CD4-positive, alpha-beta T cell treated with Interleukin-17A for 1 hour (primary cell): ENCODE results near the gene PTPRD.

ENCODE experiments used
- DNase-seq: peaks from one replicate; pipeline ENCODE4 v3.0.0-alpha.2; 2020

PTPRD gene

GRCh38 chr9:8390571-8390970, 2222.2 kb downstream of the PTPRD start:
- DNase-seq: no peak

DNA sequence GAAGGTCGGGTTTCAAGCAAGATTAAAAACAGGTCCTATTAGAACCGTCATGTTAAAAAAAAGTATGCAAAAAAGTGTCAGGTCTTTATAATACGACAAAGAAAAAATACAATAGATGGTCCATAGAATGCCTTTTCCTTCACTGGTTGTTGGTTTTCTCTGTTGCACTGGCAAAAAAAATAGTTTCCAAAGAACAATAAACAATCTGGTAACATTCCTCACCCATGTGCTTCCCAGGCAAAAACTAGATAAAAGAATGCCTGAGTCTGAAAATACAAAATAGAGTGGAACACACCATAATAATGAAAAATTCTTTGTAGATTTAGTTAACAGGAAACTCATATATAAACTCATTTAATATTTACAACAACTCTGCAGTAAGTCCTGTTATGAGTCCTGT, 2223.3 kb downstream of the PTPRD start:
- no peak for DNase-seq

- DNase-seq: no peak
These were observed 2224.7 kb downstream of the PTPRD start for GRCh38 chr9:8388132-8388531.

DNA sequence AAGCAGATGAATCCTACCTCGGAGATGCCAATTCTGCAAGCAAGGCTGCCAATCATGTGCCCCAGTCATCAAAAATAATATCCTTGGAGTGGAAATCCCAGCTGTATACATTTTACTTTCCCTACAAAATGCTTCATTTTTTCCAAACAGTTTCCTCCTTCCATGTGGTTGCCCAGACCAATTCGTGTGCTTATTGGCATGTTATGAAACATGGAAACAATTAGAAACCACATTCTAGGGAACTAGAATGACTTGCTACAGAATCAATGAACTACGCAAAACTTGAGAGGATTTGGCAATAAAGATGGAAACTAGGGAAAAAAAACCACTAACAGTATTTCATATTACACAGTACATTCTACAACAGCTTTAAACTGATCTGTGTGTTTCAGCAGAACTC, 2228.7 kb downstream of the PTPRD start:
- DNase-seq: no peak

GRCh38 chr9:8382777-8383527, 2229.8 kb downstream of the PTPRD start:
- no peak for DNase-seq

- DNase-seq: no peak
These were observed 2230.5 kb downstream of the PTPRD start for GRCh38 chr9:8382266-8382665.

- no peak for DNase-seq
These were observed 2231.2 kb downstream of the PTPRD start for GRCh38 chr9:8381601-8382000.

GRCh38 chr9:8374471-8374870, 2238.3 kb downstream of the PTPRD start:
- DNase-seq: no peak

DNA sequence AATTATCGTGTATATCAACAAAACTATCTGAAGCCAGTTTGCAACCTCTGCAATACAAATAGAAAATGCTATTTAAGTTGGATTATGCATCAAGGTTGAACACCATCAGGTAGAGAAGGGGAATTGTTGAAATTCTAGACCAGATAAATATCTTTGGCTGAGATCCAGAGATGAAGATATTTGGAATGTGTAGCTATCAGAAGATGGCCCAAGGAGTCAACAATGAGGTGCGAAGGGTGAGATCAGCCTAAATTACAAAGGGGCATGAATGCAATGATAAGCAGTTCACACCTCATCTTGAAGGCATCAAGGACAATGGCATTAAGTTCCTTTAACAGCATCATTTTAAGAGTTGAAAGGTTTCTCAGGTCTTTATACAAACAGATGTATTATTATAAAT, 2241.1 kb downstream of the PTPRD start:
- no peak for DNase-seq

- no peak for DNase-seq
These were observed 2246.5 kb downstream of the PTPRD start for GRCh38 chr9:8366161-8366926.

DNA sequence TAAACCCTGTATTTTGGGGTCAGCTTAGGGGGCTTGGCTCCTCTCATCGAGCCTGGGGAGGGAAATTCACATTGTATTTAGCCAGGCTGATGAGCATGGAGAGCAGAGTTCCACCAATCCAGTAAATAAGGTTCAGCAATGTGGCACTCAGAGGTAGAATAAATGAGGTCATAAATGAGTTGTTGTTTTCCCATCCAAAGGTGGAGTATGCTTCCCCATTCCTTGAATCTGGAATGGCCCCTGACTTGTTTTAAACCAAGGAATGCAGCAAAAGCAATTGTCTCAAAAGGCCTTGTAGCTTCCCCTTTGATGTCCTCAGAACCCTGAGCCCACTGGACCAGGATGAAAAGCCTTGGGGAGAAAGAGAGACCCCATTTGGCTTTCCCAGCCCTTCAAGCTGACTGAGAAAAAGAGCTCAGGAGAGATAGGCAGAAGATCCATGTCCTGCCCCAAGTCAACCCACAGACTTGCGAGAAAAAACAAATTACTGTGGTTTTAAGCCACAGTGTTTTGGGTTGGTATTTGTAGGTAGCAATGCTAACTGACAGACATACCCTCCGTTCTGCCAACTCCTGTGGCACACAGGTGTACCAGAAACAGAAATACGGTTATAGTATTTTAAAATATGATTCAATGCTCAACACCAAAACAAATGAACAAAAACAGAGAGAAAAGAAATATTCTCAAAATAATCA, 2247.2 kb downstream of the PTPRD start:
- DNase-seq: no peak

DNA sequence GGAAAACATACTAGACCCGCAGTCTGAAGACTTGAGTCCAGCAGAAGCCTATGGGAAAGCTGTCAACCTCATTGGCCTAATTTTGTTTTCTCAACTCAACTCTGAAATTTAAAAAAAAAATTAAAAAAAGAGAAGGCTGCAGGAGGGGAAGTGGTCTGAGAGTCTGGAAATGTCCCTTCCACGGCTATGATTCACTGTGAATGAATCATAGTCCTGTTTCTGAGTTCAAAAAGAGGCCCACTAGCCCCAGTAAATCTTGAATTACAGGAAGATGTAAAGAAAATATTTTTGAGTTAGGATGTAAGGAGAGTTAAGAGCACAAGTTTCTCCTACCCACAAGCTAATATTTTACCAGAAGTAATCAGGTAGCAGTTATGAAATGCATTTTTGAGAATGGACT, 2247.8 kb downstream of the PTPRD start:
- DNase-seq: no peak

- DNase-seq: no peak
These were observed 2248.6 kb downstream of the PTPRD start for GRCh38 chr9:8364026-8364752.

GRCh38 chr9:8362250-8362649, 2250.6 kb downstream of the PTPRD start:
- DNase-seq: no peak

DNA sequence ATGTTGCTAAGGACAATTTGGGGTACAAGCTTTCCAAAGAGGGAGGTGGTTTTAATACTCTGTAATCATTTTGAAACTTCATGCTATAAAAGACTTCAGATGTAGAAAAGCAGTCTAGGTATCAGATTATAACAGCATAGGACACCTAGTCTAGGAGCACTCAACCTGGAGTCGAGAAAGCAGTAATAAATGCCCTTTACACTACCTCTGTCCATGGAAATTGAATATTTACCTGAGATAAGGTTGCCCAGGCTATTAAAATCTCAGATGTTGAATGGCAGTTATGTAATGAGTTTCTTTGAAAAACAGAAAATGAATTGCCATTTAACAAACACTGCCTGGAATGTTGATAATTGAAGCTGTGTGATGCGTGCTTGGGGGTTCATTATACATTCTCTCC, 2251.4 kb downstream of the PTPRD start:
- DNase-seq: no peak

- no peak for DNase-seq
These were observed 2256.4 kb downstream of the PTPRD start for GRCh38 chr9:8356406-8356805.

DNA sequence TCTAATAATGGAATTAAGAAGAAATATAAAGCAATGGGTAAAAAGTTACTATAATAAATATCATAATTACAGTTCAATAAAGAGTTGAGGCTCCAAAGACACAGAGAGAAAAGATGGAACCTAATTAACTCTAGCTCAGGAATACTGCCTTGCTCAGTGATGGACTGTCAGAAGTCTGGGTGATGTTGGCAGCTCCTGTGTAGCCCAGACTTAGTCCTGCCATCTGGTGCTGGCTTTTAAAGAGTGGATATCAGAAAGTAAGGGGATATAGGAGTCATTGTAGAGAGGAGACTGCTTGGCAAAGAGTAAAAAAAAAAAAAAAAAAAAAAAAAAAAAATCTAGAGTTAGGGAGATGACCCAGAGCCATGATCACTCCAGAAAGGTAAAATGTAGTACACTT, 2261.4 kb downstream of the PTPRD start:
- no peak for DNase-seq

GRCh38 chr9:8349901-8350300, 2262.9 kb downstream of the PTPRD start:
- no peak for DNase-seq

- DNase-seq: no peak
These were observed 2263.4 kb downstream of the PTPRD start for GRCh38 chr9:8349376-8349775.

GRCh38 chr9:8348756-8349155, 2264.0 kb downstream of the PTPRD start:
- no peak for DNase-seq

GRCh38 chr9:8346296-8346695, 2266.5 kb downstream of the PTPRD start:
- no peak for DNase-seq

DNA sequence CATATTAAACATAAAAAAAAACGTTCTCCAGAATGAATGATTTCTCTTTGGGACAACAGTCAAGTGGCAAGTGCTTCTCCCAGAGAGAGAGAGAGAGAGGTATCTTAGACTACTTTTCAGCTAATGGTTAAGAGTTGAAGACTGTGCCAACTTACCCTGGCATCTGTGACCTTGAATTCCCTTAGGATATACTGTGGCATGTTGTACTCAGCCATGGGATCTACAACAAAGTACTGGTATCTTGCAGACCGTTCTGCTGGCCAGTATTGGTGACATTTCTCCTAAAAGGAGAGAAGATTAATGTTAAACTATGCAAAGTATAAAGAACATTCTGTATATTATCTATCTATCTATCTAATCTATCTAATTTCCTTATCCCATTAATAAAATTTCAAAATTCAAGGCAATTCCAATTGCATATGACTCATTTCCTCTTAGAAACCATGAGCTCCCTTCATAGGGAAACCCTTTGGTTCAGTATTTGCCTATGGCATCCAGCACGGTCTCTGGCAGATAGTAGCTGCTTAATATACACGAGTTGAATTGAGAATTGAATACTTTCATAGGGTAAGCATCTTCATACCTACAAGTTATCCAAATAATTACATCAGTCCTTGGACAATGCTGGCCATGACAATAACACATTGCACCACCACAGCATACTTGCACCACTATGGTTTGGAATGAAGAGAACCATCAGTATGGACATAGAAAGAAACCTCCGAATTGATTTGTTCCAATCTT, 2273.9 kb downstream of the PTPRD start:
- no peak for DNase-seq
